ENCODE measurements around the gene MOXD1.

DNA sequence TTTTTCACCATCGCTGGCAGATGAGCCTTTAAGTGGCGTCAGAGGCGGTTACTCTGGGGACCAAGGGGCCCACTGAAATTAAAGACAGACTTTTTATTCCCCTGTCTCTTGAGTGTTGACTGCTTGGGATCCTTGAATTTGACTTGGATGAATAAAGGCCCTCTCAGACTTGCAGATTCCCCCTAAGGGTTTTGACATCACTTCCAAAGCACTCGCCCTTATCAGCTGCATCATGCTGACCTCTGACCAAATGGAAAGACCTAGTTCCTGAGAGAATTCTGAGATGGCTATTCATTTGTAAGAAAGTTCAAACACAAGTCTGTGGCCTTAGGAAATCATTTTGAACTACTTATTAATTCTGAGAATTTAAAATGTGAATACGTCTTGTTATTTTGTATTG, 13.5 kb upstream of the MOXD1 start:
- TF ChIP-seq EP300 (IDR thresholded peaks at IDR 0.05) (no peak), POLR2A (IDR thresholded peaks at IDR 0.05) (no peak), POLR2AphosphoS5 (IDR thresholded peaks at IDR 0.05) (no peak)
- TF ChIP-seq, protein P1, sequence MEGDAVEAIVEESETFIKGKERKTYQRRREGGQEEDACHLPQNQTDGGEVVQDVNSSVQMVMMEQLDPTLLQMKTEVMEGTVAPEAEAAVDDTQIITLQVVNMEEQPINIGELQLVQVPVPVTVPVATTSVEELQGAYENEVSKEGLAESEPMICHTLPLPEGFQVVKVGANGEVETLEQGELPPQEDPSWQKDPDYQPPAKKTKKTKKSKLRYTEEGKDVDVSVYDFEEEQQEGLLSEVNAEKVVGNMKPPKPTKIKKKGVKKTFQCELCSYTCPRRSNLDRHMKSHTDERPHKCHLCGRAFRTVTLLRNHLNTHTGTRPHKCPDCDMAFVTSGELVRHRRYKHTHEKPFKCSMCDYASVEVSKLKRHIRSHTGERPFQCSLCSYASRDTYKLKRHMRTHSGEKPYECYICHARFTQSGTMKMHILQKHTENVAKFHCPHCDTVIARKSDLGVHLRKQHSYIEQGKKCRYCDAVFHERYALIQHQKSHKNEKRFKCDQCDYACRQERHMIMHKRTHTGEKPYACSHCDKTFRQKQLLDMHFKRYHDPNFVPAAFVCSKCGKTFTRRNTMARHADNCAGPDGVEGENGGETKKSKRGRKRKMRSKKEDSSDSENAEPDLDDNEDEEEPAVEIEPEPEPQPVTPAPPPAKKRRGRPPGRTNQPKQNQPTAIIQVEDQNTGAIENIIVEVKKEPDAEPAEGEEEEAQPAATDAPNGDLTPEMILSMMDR (IDR thresholded peaks at IDR 0.05) = no peak

Data from stomach (tissue), 4 donors.